22Rv1 (cell line): ENCODE data around the gene CEBPG.

ENCODE experiments used
- ZFX ChIP-seq: fragments of 450-650 bp; IDR thresholded peaks from 2 replicates; pipeline ENCODE4 v1.6.1; 2017; ENCODE audit warnings: antibody characterized with exemption, borderline replicate concordance
- TF ChIP-seq, protein P1 (sequence below): fragments of 450-650 bp; IDR thresholded peaks from 2 replicates; pipeline ENCODE4 v1.5.1; 2017; ENCODE audit warnings: mild to moderate bottlenecking

DNA sequence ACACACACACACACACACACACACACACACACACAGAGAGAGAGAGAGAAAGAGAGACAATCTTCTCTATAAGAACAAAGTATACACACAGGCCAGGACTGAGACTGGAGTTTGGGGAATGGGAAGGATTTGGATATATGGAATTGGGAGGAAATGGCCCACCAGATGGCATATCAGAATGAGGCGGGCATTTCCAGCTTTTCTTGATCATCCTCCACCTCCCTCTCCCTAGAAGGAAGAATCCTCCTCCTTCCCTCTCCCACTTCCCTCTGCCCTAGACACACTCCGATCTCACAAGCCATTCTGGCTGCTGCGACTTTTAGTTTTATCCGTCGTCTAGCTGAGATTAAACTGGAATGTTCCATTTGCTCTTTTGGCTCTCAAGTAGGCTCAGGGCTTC, 10.0 kb upstream of the CEBPG start:
- TF ChIP-seq, protein P1, sequence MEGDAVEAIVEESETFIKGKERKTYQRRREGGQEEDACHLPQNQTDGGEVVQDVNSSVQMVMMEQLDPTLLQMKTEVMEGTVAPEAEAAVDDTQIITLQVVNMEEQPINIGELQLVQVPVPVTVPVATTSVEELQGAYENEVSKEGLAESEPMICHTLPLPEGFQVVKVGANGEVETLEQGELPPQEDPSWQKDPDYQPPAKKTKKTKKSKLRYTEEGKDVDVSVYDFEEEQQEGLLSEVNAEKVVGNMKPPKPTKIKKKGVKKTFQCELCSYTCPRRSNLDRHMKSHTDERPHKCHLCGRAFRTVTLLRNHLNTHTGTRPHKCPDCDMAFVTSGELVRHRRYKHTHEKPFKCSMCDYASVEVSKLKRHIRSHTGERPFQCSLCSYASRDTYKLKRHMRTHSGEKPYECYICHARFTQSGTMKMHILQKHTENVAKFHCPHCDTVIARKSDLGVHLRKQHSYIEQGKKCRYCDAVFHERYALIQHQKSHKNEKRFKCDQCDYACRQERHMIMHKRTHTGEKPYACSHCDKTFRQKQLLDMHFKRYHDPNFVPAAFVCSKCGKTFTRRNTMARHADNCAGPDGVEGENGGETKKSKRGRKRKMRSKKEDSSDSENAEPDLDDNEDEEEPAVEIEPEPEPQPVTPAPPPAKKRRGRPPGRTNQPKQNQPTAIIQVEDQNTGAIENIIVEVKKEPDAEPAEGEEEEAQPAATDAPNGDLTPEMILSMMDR = no peak
- TF ChIP-seq ZFX = no peak
